D721Med (cell line): ENCODE measurements around the gene CHD9.

Experiments used
- DNase-seq: peaks from one replicate; pipeline ENCODE4 v3.0.0; 2011; ENCODE audit warnings: low spot score; ENCODE audit not compliant: insufficient read length
- FAIRE-seq: peaks from 2 replicates; lab custom pipeline; 2011; peaks lifted over from hg19 to GRCh38; lab: Jason Lieb, UNC
- CTCF ChIP-seq: IDR thresholded peaks from 2 replicates; pipeline ENCODE4 v1.5.1; 2012; ENCODE audit warnings: mild to moderate bottlenecking, control low read depth; ENCODE audit not compliant: insufficient read depth; ENCODE audit errors: missing control alignments

Gene CHD9

GRCh38 chr16:53094013-53094630 lies 39.3 kb downstream of the CHD9 start:
- no peak for TF ChIP-seq CTCF
- FAIRE-seq (no peak), DNase-seq (no peak)

GRCh38 chr16:53097190-53097589 lies 42.4 kb downstream of the CHD9 start:
- DNase-seq (no peak), FAIRE-seq (no peak)
- TF ChIP-seq CTCF: no peak

- no peak for TF ChIP-seq CTCF
- no peak for DNase-seq
- no peak for FAIRE-seq
These were observed 43.9 kb downstream of the CHD9 start for GRCh38 chr16:53098526-53099317.

GRCh38 chr16:53099318-53100130 lies 44.7 kb downstream of the CHD9 start:
- DNase-seq: no peak
- TF ChIP-seq CTCF: no peak
- no peak for FAIRE-seq

GRCh38 chr16:53100131-53100748 lies 45.4 kb downstream of the CHD9 start:
- FAIRE-seq (no peak), DNase-seq (no peak)
- no peak for TF ChIP-seq CTCF

- DNase-seq (no peak), FAIRE-seq (no peak)
- no peak for TF ChIP-seq CTCF
These were observed 46.1 kb downstream of the CHD9 start for GRCh38 chr16:53100889-53101288.
